Uterus (tissue), 4 donors: Measurements from ENCODE around the gene ARAP1. TPM values are rescaled to one million over a fixed set of nuclear protein-coding genes. Genes with fewer than 3 reads are reported as not detected.

ENCODE experiments used
- DNase-seq, 2 donors: peaks; one replicate each; pipeline ENCODE4 v3.0.0-alpha.2; 2019 to 2020
- H3K27ac ChIP-seq, 2 donors: fragments of 200-600 bp; sonication (generic); 1 replicate in 1 of 2; 2 replicates in 1 of 2; pipeline ENCODE4 v1.5.1; 2016 to 2018
- H3K27me3 ChIP-seq, 2 donors: fragments of 200-600 bp; sonication (generic); one replicate each; pipeline ENCODE4 v1.5.1; 2018 to 2019; ENCODE audit warnings: control low read depth in 1 of 2
- H3K36me3 ChIP-seq, 2 donors: fragments of 200-600 bp; sonication (generic); one replicate each; pipeline ENCODE4 v1.5.1; 2019; ENCODE audit warnings: control low read depth in 1 of 2
- H3K4me1 ChIP-seq, 2 donors: fragments of 200-600 bp; sonication (generic); one replicate each; pipeline ENCODE4 v1.5.1; 2018 to 2019; ENCODE audit warnings: control low read depth in 1 of 2
- H3K4me3 ChIP-seq, 2 donors: fragments of 200-600 bp; sonication (generic); 1 replicate in 1 of 2; 2 replicates in 1 of 2; pipeline ENCODE4 v1.5.1; 2018 to 2019; ENCODE audit warnings: mild to moderate bottlenecking in 1 of 2
- H3K9me3 ChIP-seq, 2 donors: fragments of 200-600 bp; sonication (generic); one replicate each; pipeline ENCODE4 v1.5.1; 2019; ENCODE audit warnings: control low read depth in 1 of 2
- POLR2A ChIP-seq, 2 donors: fragments of 450-650 bp; IDR thresholded peaks; one replicate each; pipeline ENCODE4 v1.6.1; 2016; ENCODE audit warnings: antibody characterized with exemption in 2 of 2, mild to moderate bottlenecking in 1 of 2, moderate library complexity in 1 of 2
- intact Hi-C: fragments of 100-400 bp; cut with DNase I; formaldehyde crosslinking; loops from one replicate; pipeline ENCODE4 v1.15.1; 2023; ENCODE audit warnings: low total_unique reads
- total RNA-seq, 4 donors: library from RNA; depleted of rRNA in 3 of 4; stranded (reverse); fragments of >200 nt in 3 of 4; gene quantifications; one replicate each; pipeline versions ENCODE4 v1.1.0 to v1.2.4, GENCODE V29; 2014 to 2023
- TF ChIP-seq, protein P1 (sequence below), 4 experiments: fragments of 200-600 bp in 2 of 4; fragments of 450-650 bp in 2 of 4; sonication (generic) in 2 of 4; IDR thresholded peaks; one replicate each; pipeline ENCODE4 v1.5.1; 2016 to 2019; ENCODE audit warnings: antibody characterized with exemption in 4 of 4, mild to moderate bottlenecking in 2 of 4, moderate library complexity in 1 of 4
- donor health status: DM: yes; HTN: yes; CAD: no.

The ARAP1 gene
- total RNA-seq, 4 donors from 2014 or later, result 21.3 to 222 (median 70.4) TPM

GRCh38 chr11:72787216-72788104 is 35.3 kb upstream of the ARAP1 start:
- no peaks in the 10 kb centered on the region for H3K27me3 ChIP-seq
- no peaks in the 10 kb centered on the region for H3K9me3 ChIP-seq
- peaks cover 0 to 3% of the 10 kb centered on the region in 2 donors for H3K4me1 ChIP-seq
- no peaks in the 10 kb centered on the region for H3K36me3 ChIP-seq
- DNase-seq, result no peak
- no peak overlapping the region for H3K4me3 ChIP-seq
- no peak overlapping the region for H3K27ac ChIP-seq
- intact Hi-C loops, result loop anchor here (5.0 kb wide), 1 partner anchor 65 kb away; no protein-coding TSS in a partner anchor
- no peak for TF ChIP-seq POLR2A (IDR thresholded peaks at IDR 0.05)
- TF ChIP-seq, protein P1, sequence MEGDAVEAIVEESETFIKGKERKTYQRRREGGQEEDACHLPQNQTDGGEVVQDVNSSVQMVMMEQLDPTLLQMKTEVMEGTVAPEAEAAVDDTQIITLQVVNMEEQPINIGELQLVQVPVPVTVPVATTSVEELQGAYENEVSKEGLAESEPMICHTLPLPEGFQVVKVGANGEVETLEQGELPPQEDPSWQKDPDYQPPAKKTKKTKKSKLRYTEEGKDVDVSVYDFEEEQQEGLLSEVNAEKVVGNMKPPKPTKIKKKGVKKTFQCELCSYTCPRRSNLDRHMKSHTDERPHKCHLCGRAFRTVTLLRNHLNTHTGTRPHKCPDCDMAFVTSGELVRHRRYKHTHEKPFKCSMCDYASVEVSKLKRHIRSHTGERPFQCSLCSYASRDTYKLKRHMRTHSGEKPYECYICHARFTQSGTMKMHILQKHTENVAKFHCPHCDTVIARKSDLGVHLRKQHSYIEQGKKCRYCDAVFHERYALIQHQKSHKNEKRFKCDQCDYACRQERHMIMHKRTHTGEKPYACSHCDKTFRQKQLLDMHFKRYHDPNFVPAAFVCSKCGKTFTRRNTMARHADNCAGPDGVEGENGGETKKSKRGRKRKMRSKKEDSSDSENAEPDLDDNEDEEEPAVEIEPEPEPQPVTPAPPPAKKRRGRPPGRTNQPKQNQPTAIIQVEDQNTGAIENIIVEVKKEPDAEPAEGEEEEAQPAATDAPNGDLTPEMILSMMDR (IDR thresholded peaks at IDR 0.05), result no peak

GRCh38 chr11:72786305-72787215 is 34.4 kb upstream of the ARAP1 start:
- intact Hi-C loops, result loop anchor here (5.0 kb wide), 1 partner anchor 64 kb away; no protein-coding TSS in a partner anchor
- H3K27me3 ChIP-seq, result no peaks in the 10 kb centered on the region

GRCh38 chr11:72784662-72785061 is 32.5 kb upstream of the ARAP1 start:
- H3K4me1 ChIP-seq, result peaks cover 0 to 3% of the 10 kb centered on the region in 2 donors
- intact Hi-C loops, result loop anchor here (5.0 kb wide), 1 partner anchor 62 kb away; no protein-coding TSS in a partner anchor
- DNase-seq, result no peak
- H3K4me3 ChIP-seq, result no peak overlapping the region
- no peak for TF ChIP-seq POLR2A (IDR thresholded peaks at IDR 0.05)
- TF ChIP-seq, protein P1 (IDR thresholded peaks at IDR 0.05), result no peak
- no peak overlapping the region for H3K27ac ChIP-seq
- no peaks in the 10 kb centered on the region for H3K36me3 ChIP-seq
- H3K9me3 ChIP-seq, result no peaks in the 10 kb centered on the region
- H3K27me3 ChIP-seq, result no peaks in the 10 kb centered on the region

More at GRCh38 chr11:72786305-72787215, 34.4 kb upstream of the ARAP1 start:
- Histone ChIP-seq H3K36me3 (no peaks in the 10 kb centered on the region), H3K27ac (no peak overlapping the region), H3K4me1 (peaks cover 0 to 3% of the 10 kb centered on the region in 2 donors), H3K4me3 (no peak overlapping the region), H3K9me3 (no peaks in the 10 kb centered on the region)
- DNase-seq, result no peak
- TF ChIP-seq, protein P1 (IDR thresholded peaks at IDR 0.05), result no peak
- no peak for TF ChIP-seq POLR2A (IDR thresholded peaks at IDR 0.05)

DNA sequence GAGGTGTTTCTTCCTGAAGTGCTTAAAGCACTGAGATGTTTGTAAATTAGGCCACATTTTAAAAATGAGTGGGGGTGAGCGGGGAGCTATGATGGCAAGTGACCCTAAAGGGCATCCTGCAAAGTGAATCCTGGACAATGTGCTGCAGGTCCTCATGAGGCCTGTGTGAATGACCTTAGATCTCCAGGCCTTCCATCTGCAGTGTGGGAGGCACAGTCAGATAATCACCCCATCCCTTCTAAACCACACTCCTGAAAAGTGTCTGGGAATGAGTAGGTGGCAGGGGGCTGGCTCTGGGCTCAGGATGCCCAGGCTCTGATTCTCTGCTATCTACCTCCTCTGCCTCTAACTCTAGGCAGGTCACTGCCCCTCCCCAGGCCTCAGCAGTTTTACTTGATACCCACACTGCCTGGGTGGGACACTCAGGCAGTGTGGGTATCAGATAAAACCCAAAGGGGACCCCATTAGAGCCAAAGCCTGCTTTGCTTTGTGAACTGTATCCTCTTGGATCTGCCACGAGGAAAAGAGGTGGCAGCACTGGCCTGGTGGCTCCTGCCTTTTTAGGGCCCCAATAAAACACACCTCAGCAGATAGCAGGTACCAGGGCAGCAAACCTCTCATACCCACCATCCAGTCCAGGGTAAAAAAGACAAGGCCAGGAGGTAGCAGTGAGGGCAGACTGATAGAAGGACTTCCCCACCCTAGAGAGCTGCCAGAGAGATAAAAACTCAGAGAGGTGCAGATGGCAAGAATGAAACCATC is 31.1 kb upstream of the ARAP1 start:
- intact Hi-C loops, result no loop called here

More for the DNA sequence above, 31.1 kb upstream of the ARAP1 start:
- TF ChIP-seq, protein P1 (IDR thresholded peaks at IDR 0.05), result no peak
- TF ChIP-seq POLR2A (IDR thresholded peaks at IDR 0.05), result no peak
- H3K36me3 ChIP-seq, result no peaks in the 10 kb centered on the region
- H3K4me3 ChIP-seq, result no peak overlapping the region
- H3K9me3 ChIP-seq, result no peaks in the 10 kb centered on the region
- H3K27ac ChIP-seq, result no peak overlapping the region
- H3K4me1 ChIP-seq, result no peaks in the 10 kb centered on the region
- DNase-seq, result no peak
- H3K27me3 ChIP-seq, result no peaks in the 10 kb centered on the region
